ENCODE measurements around the gene SLC5A3. TPM values are rescaled to one million over a fixed set of nuclear protein-coding genes. Genes with fewer than 3 reads are reported as not detected.

SLC5A3 gene
- total RNA-seq, 1 experiment from 2014 or later = 8.8 TPM

DNA sequence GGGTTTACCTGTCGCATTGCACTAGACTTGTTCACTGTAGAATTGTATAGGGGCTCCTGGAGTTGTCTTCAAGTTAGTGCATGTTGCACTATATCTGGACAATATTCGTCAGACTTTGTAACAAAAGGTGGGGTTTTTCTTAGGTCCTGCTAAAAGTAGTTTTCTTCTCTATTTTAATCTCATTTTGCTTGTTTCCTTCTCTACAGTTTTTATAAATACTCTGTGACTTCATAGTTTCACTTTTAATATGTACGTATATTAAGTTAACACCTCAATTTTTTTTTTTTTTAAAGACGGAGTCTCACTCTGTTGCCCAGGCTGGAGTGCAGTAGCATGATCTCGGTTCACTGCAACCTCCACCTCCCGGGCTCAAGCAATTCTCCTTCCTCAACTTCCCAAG is 26.5 kb upstream of the SLC5A3 start:
- no peaks in the 10 kb centered on the region for H3K4me1 ChIP-seq (replicated peaks; ENCODE audit: insufficient read depth)
- no peaks in the 10 kb centered on the region for H3K36me3 ChIP-seq (ENCODE audit: low read depth)
- no peak overlapping the region for H3K4me3 ChIP-seq
- ChIA-PET POLR2A (ENCODE audit: unreplicated experiment) (no interaction called here), CTCF (no interaction called here)
- H3F3A ChIP-seq (ENCODE audit: insufficient read depth, low read depth) = no peaks in the 10 kb centered on the region
- no peaks in the 10 kb centered on the region for H3K79me2 ChIP-seq (ENCODE audit: low read depth)
- TF ChIP-seq CTCF (conservative IDR thresholded peaks at IDR 0.05) (no peak), EZH2 (IDR thresholded peaks at IDR 0.05; ENCODE audit: low read depth) (no peak)
- H3K27me3 ChIP-seq (ENCODE audit: insufficient read depth, low read depth) = no peaks in the 10 kb centered on the region
- intact Hi-C loops (cut with micrococcal nuclease; ENCODE audit: unreplicated experiment) = no loop called here
- no peaks in the 10 kb centered on the region for H4K20me1 ChIP-seq (ENCODE audit: insufficient read depth)
- no TSS peak for BruUV-seq (replicated peaks)
- no peaks in the 10 kb centered on the region for H3K9me2 ChIP-seq (ENCODE audit: insufficient read depth)
- no peak overlapping the region for H3K4me2 ChIP-seq
- H2AFZ ChIP-seq = no peak overlapping the region
- no peaks in the 10 kb centered on the region for H3K9me3 ChIP-seq (ENCODE audit: insufficient read depth, low read depth)
- no peak overlapping the region for H3K27ac ChIP-seq
- no peak for DNase-seq

GRCh38 chr21:34047835-34048234 is 25.5 kb upstream of the SLC5A3 start:
- Histone ChIP-seq H3K4me2 (no peak overlapping the region), H3K27ac (no peak overlapping the region), H3K4me1 (replicated peaks; ENCODE audit: insufficient read depth) (no peaks in the 10 kb centered on the region), H3F3A (ENCODE audit: insufficient read depth, low read depth) (no peaks in the 10 kb centered on the region), H3K79me2 (ENCODE audit: low read depth) (no peaks in the 10 kb centered on the region), H4K20me1 (ENCODE audit: insufficient read depth) (no peaks in the 10 kb centered on the region), H3K4me3 (no peak overlapping the region), H3K9me2 (ENCODE audit: insufficient read depth) (no peaks in the 10 kb centered on the region), H2AFZ (no peak overlapping the region), H3K36me3 (ENCODE audit: low read depth) (no peaks in the 10 kb centered on the region), H3K27me3 (ENCODE audit: insufficient read depth, low read depth) (no peaks in the 10 kb centered on the region), H3K9me3 (ENCODE audit: insufficient read depth, low read depth) (no peaks in the 10 kb centered on the region)
- CTCF ChIA-PET = no interaction called here
- DNase-seq = no peak
- intact Hi-C loops (cut with micrococcal nuclease; ENCODE audit: unreplicated experiment) = no loop called here
- BruUV-seq (replicated peaks) = no TSS peak
- TF ChIP-seq EZH2 (IDR thresholded peaks at IDR 0.05; ENCODE audit: low read depth) (no peak), CTCF (conservative IDR thresholded peaks at IDR 0.05) (no peak)
- POLR2A ChIA-PET (ENCODE audit: unreplicated experiment) = no interaction called here

DNA sequence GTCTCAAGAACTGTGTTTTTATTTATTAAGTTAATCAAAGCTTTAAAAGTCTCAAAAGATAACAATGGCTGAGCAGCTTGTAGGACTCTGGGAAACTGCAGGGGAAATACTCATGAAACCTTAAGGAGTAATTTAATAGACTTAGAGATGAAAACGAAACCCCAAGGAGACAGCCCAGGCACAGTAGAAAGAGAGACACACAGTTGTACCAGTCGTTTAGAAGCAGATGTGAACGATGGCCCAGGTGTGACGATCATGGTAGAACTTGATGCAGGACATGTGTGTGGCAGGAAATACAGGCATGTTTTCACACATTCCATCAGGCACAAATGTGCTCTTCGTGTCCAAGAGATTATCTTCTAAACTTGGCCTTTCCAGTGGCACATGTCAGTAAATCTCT is 21.2 kb upstream of the SLC5A3 start:
- no peak overlapping the region for H2AFZ ChIP-seq
- H4K20me1 ChIP-seq (ENCODE audit: insufficient read depth) = no peaks in the 10 kb centered on the region
- H3K9me2 ChIP-seq (ENCODE audit: insufficient read depth) = no peaks in the 10 kb centered on the region
- TF ChIP-seq EZH2 (IDR thresholded peaks at IDR 0.05; ENCODE audit: low read depth) (no peak), CTCF (conservative IDR thresholded peaks at IDR 0.05) (no peak)
- no TSS peak for BruUV-seq (replicated peaks)
- no peak overlapping the region for H3K4me2 ChIP-seq
- ChIA-PET POLR2A (ENCODE audit: unreplicated experiment) (no interaction called here), CTCF (no interaction called here)
- H3F3A ChIP-seq (ENCODE audit: insufficient read depth, low read depth) = no peaks in the 10 kb centered on the region
- no peaks in the 10 kb centered on the region for H3K4me1 ChIP-seq (replicated peaks; ENCODE audit: insufficient read depth)
- intact Hi-C loops (cut with micrococcal nuclease; ENCODE audit: unreplicated experiment) = no loop called here
- no peak overlapping the region for H3K27ac ChIP-seq
- H3K36me3 ChIP-seq (ENCODE audit: low read depth) = no peaks in the 10 kb centered on the region
- H3K9me3 ChIP-seq (ENCODE audit: insufficient read depth, low read depth) = no peaks in the 10 kb centered on the region
- H3K27me3 ChIP-seq (ENCODE audit: insufficient read depth, low read depth) = no peaks in the 10 kb centered on the region
- no peaks in the 10 kb centered on the region for H3K79me2 ChIP-seq (ENCODE audit: low read depth)
- no peak for DNase-seq
- no peak overlapping the region for H3K4me3 ChIP-seq
